NCI-H524 (cell line): ENCODE measurements around the gene FGFR3.
"Not testable (repeated sequence)": the region's sequence is repeated elsewhere in the genome, so short reads cannot be mapped to it uniquely, and the experiment has no call there.

ENCODE experiments used
- DNase-seq, 2 experiments: peaks; one replicate each; lab custom pipeline; 2025; lab: John Stamatoyannopoulos, UW

Gene FGFR3

GRCh38 chr4:1815997-1816860 is 23.1 kb downstream of the FGFR3 start:
- DNase-seq = no peak

GRCh38 chr4:1819284-1819683 is 26.2 kb downstream of the FGFR3 start:
- no peak for DNase-seq

- no peak for DNase-seq
Observed at GRCh38 chr4:1819816-1820215, 26.7 kb downstream of the FGFR3 start.

GRCh38 chr4:1821679-1822567 is 28.8 kb downstream of the FGFR3 start:
- no peak for DNase-seq

DNA sequence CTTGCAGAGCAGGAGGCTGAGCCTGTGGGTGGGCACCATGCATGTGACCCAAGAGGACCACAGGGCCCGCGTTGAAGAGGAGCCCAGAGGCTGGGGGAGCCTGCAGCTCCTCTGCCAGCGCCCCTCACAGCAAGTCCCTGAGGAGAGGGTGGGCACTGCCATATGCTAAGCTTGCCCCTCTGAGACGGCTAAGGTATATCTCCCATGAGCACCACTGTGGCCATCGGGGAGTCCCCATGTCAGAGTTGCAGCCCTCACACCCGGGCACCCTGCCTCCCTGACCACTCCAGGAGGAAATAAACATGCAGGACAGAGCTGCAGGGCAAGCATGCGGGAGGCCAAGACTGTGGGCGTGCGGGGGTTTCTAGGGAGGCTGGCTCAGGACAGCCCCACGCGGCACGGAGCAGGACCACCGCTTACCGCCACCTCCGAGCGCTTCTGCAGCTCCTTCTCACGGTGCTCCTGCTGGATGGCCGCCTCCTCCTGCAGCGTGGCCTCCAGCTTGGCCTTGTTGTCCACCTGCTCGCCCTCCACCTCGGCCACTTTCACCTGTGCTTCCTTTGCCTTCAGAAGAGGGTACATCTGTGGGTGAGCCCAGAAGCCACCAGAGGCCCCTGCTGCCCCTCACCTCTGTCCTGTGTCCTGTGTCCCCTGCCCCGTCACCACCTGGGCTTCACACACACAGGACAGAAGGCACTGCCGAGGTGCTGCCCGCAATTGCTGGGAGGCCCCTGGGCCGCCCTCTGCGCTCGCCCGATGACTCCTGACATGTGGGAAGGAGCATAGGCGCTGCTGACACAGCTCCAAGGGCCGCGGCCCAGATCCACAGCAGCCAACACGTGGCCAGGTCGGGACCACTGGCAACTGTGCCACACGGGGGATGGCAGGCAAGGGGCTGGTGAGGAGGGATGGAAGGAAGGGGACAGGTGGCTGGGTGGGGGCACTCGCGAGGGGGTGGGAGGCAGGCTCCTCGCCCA is 29.8 kb downstream of the FGFR3 start:
- DNase-seq = no peak

GRCh38 chr4:1823545-1823932 is 30.4 kb downstream of the FGFR3 start:
- DNase-seq = no peak

- no peak for DNase-seq
Observed at GRCh38 chr4:1824746-1825145, 31.7 kb downstream of the FGFR3 start.

GRCh38 chr4:1825326-1825725 is 32.2 kb downstream of the FGFR3 start:
- no peak for DNase-seq

DNA sequence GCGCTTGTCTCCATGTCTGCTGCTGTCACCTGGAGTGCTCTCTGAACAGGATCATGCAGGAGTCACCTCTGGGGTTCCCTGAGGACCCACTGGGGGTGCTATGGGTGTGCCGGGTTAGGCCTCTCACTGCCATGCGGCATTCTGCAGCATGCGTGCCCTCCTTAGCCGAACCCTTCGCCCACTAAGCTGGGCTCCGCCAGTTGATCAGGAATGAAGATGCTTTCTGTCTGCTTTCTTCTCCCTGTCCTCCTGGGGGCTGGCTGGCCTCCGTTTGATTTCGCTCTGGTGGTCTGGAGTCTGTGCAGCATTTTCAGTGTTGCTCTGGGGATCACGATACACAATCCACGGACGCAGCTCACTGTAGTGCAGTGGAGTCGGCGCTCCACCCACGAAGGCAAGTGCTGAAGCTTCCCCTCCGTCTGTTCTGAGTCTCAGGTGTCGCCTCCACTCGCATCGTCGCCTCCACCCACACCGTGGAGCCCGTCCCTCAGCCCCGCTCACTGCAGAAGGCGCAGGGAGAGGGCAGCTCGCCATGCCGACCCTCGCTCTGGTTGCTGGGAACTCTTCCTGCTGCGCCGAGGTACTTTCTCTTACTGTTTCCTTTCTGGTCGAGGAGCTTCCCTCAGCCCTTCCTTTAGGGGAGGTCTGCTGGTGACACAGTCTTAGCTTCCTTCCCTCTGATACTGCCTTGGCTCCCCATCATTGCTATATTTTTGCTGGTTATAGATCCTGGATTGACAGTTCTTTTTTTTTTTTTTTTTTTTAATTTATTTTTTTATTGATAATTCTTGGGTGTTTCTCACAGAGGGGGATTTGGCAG is 33.6 kb downstream of the FGFR3 start:
- no peak for DNase-seq

DNA sequence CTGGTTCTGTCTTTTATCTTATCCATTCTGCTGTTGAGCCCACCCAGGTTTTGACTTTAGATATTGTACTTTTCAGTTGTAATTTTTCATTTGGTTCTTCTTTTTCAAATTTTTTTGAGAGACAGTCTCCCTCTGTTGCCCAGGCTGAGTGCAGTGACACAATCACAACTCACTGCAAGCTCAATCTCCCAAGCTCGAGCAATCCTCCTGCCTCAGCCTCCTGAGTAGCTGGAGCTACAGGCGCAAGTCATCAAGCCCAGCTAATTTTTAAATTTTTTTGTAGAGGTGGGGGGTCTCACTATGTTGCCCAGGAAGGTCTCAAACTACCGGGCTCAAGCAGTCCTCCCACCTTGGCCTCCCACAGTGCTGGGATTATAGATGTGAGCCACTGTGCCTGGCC is 37.1 kb downstream of the FGFR3 start:
- no peak for DNase-seq

GRCh38 chr4:1830642-1831228 is 37.6 kb downstream of the FGFR3 start:
- no peak for DNase-seq

DNA sequence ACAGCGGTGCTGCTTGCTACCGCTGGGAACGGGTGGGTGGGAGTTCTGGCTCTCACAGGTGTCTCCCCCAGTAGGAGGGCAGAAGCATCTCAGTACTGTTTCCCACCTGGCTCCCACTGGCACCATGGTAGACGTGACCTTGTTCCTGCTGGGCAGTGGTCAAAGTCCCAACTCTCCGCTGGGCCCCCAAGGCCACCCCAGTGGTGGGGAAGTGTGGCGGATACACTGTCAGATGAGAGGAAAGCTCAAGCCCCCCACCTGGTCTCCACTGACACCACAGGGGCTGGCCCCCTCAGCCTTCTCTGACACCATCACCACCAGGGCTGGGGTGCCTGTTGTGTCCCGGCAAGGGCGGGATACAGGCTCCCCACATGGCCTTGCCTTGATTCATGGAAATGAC is 38.2 kb downstream of the FGFR3 start:
- DNase-seq = no peak

- no peak for DNase-seq
Observed at GRCh38 chr4:1832690-1833089, 39.6 kb downstream of the FGFR3 start.

DNA sequence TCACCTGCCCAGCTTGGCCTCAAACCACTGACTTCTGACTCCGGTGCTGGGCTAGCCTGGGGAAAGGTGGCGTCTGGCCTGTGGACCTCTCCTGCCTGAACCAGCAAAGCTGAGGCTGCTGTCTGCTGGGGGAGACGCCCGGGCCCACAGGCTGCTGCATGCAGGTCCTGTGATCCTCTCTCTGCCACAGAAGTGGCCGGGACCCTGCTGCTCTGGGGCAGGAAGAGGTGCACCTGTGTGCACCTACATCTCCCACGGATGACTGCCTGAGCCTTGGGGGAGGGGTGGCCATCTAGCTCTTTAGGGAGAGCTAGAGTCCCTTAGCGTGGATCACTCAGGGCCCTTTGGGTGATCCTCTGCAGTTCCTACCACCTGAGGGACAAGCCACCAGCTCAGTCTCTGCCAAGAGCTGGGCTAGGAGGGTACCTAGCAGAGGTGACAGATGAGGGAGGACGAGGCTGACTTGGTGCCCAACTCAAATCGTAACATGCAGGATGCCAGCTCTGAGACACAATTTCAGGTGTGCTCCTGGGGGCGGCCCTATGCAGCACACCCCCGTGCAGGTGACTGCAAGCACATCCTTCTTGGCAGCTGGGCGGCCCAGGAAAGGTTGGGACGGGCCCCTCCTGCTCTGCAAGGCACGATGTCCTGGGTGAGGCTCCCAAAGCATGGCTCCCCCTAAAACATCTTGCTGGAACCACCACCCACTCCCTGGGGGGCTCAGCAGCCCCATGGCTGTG is 40.4 kb downstream of the FGFR3 start:
- DNase-seq = no peak

DNA sequence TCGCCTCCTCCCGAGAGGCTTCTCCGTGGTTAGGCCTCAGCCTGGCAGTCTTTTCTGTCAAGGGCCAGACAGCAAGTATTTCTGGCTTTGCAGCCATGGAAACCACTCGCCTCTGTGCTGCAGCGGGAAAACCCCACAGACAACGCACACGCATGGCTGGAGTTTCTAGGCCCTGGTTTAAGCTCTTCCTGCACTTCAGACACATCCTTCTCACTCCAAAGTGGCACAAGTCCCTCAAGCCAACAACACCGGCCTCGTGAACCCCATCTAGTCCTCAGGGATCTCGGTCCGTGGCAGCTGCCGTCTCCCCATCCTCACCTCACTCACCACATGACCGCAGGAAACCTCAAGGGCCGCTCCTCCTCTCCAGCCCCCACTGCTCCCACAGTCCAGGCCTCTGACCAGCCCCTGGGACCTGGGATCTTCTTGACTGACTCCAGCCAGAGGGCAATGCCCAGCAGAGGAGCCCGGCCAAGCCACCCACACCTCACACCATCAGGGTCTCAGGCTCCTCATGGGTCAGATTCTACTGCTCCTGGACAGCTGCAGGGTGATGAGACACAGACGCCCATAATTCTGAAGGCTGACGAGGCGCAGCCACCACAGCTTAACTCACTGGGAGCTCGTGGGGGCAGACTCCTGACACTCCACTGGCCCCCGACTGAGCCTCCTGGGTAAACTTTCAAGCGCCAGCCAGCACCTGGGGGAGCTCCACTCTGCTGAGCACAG is 41.1 kb downstream of the FGFR3 start:
- no peak for DNase-seq

- DNase-seq = not testable (repeated sequence)
Observed at GRCh38 chr4:1835836-1836235, 42.7 kb downstream of the FGFR3 start.

DNA sequence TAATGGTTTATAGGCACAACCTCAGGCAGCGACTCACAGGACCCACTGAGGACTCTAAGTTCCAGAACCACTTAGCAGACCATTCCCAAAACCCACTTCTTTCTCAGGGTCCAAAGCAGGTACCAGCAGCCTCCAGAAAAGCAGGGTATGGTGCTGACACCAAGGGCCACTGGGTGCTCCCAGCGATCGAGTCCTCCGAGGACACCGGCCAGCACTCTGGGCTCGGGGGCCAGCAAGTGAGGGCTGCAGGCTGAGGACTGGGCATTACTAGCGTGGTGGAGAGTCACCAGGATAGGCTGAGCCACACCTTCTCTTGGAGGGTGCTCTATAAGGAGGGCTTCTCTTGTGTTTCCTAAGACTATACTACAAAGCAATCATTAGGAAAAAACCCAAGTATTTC is 43.6 kb downstream of the FGFR3 start:
- DNase-seq = no peak

- DNase-seq = no peak
Observed at GRCh38 chr4:1837069-1837468, 44.0 kb downstream of the FGFR3 start.

DNA sequence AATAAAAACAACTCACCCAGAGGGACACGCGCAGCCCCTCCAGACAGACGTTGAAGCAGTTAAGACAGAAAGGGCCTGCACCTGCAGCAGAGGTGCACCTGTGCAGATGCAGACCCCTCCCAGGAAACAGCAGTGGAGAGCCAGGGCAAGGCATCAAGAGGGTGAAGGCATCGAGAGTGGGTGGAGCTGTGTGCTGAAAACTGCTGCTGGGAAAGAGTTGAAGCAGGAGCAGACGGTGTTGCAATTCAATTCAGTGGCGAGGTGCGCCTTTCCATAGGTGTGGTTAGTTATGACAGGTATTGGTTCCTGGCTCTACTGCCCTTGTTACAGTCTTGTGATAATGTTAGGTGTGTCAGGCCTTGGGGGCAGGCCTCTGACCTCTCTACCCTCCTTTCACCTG is 46.2 kb downstream of the FGFR3 start:
- no peak for DNase-seq
